Uterus (tissue), 2 donors: Measurements from ENCODE around the gene ZSWIM5.

ENCODE experiments used
- POLR2A ChIP-seq, 2 donors: fragments of 450-650 bp; IDR thresholded peaks; one replicate each; pipeline ENCODE4 v1.6.1; 2016; ENCODE audit warnings: antibody characterized with exemption in 2 of 2, mild to moderate bottlenecking in 1 of 2, moderate library complexity in 1 of 2
- TF ChIP-seq, protein P1 (sequence below), 4 experiments: fragments of 200-600 bp in 2 of 4; fragments of 450-650 bp in 2 of 4; sonication (generic) in 2 of 4; IDR thresholded peaks; one replicate each; pipeline ENCODE4 v1.5.1; 2016 to 2019; ENCODE audit warnings: antibody characterized with exemption in 4 of 4, mild to moderate bottlenecking in 2 of 4, moderate library complexity in 1 of 4

GRCh38 chr1:45009956-45010854, 196.2 kb downstream of the ZSWIM5 start:
- TF ChIP-seq, protein P1, sequence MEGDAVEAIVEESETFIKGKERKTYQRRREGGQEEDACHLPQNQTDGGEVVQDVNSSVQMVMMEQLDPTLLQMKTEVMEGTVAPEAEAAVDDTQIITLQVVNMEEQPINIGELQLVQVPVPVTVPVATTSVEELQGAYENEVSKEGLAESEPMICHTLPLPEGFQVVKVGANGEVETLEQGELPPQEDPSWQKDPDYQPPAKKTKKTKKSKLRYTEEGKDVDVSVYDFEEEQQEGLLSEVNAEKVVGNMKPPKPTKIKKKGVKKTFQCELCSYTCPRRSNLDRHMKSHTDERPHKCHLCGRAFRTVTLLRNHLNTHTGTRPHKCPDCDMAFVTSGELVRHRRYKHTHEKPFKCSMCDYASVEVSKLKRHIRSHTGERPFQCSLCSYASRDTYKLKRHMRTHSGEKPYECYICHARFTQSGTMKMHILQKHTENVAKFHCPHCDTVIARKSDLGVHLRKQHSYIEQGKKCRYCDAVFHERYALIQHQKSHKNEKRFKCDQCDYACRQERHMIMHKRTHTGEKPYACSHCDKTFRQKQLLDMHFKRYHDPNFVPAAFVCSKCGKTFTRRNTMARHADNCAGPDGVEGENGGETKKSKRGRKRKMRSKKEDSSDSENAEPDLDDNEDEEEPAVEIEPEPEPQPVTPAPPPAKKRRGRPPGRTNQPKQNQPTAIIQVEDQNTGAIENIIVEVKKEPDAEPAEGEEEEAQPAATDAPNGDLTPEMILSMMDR (IDR thresholded peaks at IDR 0.05): no peak
- no peak for TF ChIP-seq POLR2A (IDR thresholded peaks at IDR 0.05)
